IPS-18c (cell line): Measurements from ENCODE around the gene FAM110C.
"Not testable (repeated sequence)": the region's sequence is repeated elsewhere in the genome, so short reads cannot be mapped to it uniquely, and the experiment has no call there.

Experiments
- H3K4me3 ChIP-seq: 2 replicates; pipeline ENCODE4 v1.7.0; 2013; ENCODE audit warnings: low read depth, mild to moderate bottlenecking, low read length, moderate library complexity; ENCODE audit not compliant: insufficient read depth
- H3K9me3 ChIP-seq: one replicate; pipeline ENCODE4 v1.6.1; 2013; ENCODE audit warnings: mild to moderate bottlenecking, low read length, moderate library complexity; ENCODE audit not compliant: control insufficient read depth, insufficient read depth

The FAM110C gene

DNA sequence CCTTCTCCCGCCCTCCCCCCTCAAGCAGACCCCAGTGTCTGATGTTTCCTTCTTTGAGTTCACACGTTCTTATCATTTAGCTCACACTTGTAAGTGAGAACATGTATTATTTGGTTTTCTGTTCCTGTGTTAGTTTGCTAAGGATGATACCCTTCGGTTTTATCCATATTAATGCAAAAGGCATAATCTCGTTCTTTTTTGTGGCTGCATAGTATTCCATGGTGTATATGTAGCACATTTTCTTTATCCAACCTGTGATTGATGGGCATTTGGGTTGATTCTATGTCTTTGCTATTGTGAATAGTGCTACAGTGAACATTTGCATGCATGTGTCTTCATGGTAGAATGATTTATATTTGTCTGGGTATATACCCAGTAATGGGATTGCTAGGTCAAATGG is 24.1 kb downstream of the FAM110C start:
- H3K4me3 ChIP-seq, H3K9me3 ChIP-seq: not testable (repeated sequence)

DNA sequence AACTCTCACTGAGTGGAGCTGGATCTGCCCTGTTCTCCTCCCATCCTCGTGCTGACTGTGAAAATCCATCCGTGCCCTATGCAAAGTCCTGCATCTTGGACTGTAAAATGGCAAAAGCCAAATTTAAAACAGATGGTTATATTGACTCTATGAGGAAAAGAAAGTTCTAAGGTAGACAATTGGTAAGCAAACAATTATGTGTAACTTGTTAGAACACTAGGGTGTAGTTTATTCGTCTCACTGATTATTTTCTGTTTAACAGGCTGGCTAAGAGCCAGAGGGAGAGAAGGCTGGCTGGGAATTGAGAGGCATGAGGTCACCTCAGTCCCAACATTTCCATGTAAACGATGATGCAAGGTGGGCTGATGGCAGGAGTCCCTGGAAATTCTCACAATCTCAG is 26.0 kb downstream of the FAM110C start:
- not testable (repeated sequence) for H3K4me3 ChIP-seq

DNA sequence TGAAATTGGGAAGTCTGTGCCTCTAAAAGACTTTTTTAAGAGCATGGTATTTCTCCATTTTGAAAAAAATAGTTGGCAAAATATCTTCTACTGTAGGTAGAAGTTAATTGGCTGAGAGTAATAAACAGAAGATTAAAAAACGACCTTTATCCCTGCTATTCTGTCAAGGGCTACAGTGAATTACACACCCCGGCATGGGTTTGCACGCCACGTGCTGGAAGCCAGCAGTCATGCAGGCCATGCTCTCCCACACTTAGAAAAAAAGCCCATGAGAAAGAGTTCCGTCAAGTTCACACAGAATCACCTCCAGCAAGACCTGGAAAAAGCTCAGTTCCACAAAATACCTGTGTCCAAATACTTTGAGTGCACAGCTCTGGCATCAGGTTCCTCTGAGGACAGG is 26.8 kb downstream of the FAM110C start:
- Histone ChIP-seq H3K4me3 (no peak overlapping the region), H3K9me3 (no peaks in the 10 kb centered on the region)

More for the DNA sequence above, 26.0 kb downstream of the FAM110C start:
- H3K9me3 ChIP-seq = not testable (repeated sequence)

DNA sequence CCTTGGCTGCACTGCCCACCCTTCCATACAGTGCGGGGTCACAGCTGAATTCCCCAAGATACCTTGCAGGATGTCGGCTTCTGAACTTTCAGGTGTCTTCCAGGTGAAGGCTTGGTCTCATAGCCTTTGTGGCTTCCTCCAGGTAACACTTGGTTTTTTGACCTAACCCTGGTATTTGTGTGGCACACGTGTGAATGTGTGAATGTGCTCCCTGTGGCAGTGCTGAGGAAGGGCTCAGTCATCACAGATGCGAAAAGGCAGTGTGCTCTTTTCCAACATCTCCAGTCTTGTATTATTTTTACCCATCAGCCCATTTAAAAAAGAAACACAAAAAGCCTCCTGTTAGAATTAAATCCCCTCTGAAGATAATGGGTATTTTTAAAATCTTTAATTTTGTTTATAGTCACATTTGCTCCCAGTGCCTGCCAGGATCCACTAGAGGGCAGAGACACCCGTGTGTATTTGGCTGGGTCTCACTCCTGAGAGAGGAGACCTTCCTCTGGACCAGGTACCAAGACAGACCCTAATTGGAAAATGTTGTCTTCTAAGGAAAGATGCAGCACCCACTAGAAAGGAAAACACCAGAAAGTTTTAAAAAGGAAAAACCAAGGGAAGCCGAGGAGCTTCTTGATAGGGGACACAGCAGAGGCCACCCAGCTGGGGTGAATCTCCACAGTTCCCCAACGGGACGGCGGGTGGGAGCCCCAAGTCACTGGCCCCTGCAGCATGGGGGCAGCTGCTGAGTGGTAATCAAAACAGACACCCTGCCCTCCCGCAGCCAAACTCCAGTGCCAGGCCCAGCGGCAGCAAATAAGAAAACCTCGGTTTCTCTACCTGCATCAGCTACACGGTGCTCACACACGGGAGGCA is 27.7 kb downstream of the FAM110C start:
- no peak overlapping the region for H3K4me3 ChIP-seq

DNA sequence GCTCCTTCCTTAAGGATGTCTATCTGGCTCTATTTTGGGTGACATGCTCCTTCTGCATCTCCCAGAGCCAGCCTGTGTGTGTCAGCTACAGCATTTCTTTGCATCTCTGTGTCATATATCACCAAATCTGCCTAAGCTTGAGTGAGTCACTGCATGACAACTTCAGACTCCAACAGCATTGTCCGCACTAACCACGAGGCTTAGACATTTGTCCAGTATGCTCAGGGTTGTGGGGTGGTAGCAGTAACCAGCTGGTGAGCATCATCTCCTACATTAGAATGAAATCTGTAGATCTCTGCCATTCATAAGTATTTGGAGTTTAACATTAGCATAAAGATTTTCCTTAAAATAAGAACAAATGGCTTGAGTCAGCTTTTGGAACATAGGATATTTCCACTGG is 30.4 kb downstream of the FAM110C start:
- H3K9me3 ChIP-seq = not testable (repeated sequence)

More for the DNA sequence above, 27.7 kb downstream of the FAM110C start:
- no peaks in the 10 kb centered on the region for H3K9me3 ChIP-seq

DNA sequence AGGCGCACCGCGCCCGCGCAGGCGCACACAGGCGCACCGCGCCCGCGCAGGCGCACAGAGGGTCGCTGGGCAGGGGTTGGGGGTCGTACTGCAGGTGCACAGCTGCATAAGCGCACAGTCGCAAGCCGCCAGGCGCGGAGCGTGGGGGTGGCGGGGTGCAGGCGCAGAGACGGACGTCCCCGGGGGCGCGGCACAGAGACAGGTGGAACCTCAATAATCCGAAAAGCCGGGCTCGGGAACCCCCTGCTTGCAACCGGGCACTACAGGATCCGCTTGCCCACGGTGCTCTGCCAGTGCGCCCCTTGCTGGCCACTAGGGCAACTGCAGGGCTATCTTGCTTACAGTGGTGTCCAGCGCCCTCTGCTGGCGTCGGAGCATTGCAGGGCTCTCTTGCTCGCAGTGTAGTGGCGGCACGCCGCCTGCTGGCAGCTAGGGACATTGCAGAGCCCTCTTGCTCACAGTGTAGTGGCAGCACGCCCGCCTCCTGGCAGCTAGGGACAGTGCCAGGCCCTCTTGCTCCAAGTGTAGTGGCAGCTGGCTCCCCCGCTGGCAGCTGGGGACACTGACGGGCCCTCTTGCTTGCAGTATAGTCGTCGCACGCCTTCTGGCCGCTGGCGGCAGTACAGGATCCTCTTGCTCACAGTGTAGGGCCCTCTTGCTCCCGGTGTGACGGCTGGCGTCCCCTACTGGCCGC is 34.9 kb downstream of the FAM110C start:
- H3K9me3 ChIP-seq = peaks cover 3% of the 10 kb centered on the region

More for the DNA sequence above, 30.4 kb downstream of the FAM110C start:
- not testable (repeated sequence) for H3K4me3 ChIP-seq

DNA sequence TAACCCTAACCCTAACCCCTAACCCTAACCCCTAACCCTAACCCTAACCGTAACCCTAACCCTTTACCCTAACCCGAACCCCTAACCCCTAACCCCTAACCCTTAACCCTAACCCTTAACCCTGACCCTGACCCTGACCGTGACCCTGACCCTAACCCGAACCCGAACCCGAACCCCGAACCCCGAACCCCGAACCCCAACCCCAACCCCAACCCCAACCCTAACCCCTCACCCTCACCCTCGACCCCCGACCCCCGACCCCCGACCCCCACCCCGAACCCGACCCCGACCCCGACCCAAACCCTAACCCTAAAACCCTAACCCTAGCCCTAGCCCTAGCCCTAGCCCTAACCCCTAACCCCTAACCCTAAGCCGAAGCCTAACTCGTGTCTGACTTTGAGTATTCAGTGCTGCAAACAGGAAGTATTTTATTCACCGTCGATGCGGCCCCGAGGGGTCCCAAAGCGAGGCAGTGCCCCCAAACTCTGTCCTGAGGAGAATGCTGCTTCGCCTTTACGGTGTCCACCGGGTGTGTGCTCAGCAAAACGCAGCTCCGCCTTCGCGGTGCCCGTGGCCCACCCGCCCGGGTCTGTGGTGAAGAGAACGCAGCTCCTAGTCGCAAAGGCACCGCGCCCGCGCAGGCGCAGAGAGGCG is 36.0 kb downstream of the FAM110C start:
- peaks cover 3% of the 10 kb centered on the region for H3K9me3 ChIP-seq
- no peak overlapping the region for H3K4me3 ChIP-seq

More for the DNA sequence above, 34.9 kb downstream of the FAM110C start:
- no peak overlapping the region for H3K4me3 ChIP-seq
